ENCODE measurements around the gene ACADVL.

ACADVL gene

GRCh38 chr17:7217113-7217987 is 2.4 kb upstream of the ACADVL start:
- no peak for DNase-seq

DNA sequence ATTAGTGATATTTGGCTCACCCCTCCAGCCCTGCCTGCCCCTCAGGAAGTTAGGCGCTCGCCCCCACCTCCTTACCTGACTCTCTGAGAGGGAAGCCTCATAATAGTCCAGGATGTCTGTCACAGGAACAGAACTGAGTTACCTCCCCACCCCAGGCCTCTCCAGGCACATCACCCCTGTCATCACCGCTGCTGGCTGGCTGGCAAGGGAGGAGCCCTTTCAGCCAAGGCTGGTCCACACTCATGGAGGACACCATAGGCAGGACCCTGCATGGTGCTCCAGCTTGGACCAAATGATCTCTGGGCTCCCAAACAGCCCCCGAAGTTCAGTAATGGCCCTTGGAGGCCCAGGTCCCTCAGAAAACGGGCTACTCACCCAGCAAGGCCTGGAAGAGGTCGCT is 1.6 kb upstream of the ACADVL start:
- no peak for DNase-seq

GRCh38 chr17:7218758-7219157 is 980 bp upstream of the ACADVL start:
- DNase-seq, result no peak

- no peak for DNase-seq
Measured at GRCh38 chr17:7219229-7219811, 418 bp upstream of the ACADVL start.

- no peak for DNase-seq
Measured at GRCh38 chr17:7220593-7221277, 997 bp downstream of the ACADVL start.

DNA sequence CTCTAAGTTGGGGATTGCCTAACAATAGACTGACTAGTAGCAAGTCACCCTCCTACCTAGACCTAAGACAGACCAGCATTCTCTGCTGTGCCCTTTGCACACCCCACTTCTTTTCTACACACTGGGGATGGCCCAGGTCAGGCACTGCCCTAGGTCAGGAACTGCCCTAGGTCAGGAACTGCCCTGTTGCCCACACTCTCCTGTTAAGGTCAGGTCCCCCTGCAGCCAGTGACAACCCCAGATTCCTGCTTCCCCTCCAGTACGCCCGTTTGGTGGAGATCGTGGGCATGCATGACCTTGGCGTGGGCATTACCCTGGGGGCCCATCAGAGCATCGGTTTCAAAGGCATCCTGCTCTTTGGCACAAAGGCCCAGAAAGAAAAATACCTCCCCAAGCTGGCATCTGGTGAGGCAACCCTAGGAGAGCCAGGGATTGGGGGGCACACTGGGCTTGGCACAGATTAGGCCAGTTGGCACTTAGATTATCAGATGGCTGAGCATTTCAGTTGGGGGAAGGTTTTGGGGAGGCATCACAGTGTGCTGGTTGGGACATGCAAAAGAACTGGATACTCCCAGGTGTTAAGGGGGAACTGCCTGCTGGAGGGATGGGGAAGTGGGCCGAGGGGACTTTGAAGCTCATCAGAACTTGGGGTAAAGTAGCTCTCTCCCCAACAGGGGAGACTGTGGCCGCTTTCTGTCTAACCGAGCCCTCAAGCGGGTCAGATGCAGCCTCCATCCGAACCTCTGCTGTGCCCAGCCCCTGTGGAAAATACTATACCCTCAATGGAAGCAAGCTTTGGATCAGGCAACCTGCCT is 1.7 kb downstream of the ACADVL start:
- no peak for DNase-seq

- no peak for DNase-seq
Measured at GRCh38 chr17:7222093-7222971, 2.6 kb downstream of the ACADVL start.

DNA sequence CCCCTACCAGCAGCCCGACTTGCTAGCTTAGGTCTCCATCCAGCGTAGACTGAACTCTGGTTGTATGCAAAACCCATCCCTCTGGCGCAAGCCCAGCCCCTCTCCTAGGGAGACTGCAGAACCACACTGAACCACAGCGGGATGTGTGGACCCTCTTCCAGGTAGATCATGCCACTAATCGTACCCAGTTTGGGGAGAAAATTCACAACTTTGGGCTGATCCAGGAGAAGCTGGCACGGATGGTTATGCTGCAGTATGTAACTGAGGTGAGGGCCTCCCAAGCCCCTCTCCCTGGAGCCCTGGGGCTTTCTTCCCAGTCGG is 3.2 kb downstream of the ACADVL start:
- DNase-seq, result no peak

DNA sequence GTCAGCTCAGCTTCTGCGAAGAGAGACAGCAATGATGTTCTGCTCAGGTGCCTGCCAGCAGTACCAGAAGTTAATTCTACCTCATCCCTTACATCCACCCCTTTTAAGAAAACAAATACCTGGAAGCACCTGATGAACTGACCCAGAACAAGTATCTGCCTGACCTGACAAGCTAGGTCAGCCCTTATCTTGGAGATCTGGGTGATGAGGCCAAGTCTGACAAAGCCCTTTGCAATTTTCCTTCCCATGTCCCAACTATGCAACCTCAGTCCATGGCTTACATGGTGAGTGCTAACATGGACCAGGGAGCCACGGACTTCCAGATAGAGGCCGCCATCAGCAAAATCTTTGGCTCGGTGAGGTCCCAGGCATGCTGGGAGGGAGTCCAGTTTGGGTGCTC is 3.6 kb downstream of the ACADVL start:
- DNase-seq, result no peak

DNA sequence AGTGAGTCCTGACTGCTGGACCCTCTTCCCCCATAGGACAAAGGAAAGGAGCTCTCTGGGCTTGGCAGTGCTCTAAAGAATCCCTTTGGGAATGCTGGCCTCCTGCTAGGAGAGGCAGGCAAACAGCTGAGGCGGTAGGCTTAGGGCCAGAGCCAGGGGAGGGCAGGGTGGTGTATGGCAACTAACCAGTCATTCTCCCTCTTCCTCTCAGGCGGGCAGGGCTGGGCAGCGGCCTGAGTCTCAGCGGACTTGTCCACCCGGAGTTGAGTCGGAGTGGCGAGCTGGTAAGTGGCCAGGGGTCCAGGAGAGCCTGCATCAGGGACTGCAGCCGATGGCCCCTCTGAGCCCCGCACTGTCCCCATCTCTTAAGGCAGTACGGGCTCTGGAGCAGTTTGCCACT is 4.4 kb downstream of the ACADVL start:
- DNase-seq, result no peak

- no peak for DNase-seq
Measured at GRCh38 chr17:7224661-7225111, 4.9 kb downstream of the ACADVL start.

GRCh38 chr17:7225711-7226331 is 6.1 kb downstream of the ACADVL start:
- no peak for DNase-seq

GRCh38 chr17:7226721-7227710 is 7.3 kb downstream of the ACADVL start:
- DNase-seq, result no peak

GRCh38 chr17:7228920-7229319 is 9.2 kb downstream of the ACADVL start:
- DNase-seq, result no peak

- DNase-seq, result no peak
Measured at GRCh38 chr17:7229504-7229903, 9.8 kb downstream of the ACADVL start.

DNA sequence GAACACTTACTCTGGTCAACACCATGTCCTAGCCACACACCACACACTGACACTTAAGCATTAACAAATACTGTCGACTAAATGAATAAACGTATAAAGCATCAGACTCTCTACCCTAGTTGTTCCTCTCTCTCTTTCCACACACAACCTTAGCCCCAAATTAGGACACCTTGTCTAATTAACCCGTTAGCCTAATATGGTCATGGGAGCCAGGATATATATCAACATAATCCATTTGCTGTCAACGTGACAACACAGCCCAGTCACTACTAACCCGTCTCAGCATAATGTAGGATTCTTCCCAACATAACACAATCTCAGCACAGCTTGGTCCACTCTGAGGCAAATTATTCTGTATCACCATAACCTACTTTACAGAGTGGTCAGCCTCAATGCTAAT is 12.4 kb downstream of the ACADVL start:
- no peak for DNase-seq

DNA sequence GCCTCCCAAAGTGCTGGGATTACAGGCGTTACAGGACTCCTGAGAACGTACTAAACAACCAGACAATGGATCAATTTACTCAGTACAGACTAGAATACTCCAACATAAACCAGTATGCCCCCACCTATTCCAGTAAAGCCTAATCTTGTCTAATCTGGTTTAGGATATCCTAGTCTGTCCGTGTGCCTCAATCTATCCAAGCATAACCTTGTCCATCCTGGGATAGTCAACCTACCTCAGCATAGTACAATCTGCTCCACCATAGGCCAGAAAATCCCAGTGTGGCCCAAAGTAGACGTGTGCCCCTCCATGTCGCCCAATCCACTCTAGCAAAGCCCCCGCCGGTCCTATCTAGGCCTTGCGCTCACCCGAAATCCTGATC is 14.0 kb downstream of the ACADVL start:
- no peak for DNase-seq

- DNase-seq, result peak; percentile 62
Measured at GRCh38 chr17:7234083-7234951, 14.6 kb downstream of the ACADVL start, which contains the start of gene DVL2. TSS of gene DVL2 (minus strand) at chr17:7234517. CDS start at chr17:7234262, 255 bp downstream.

Data from NCI-H187 treated with DMSO at 0.1 percent for 48 hours (cell line).